Right lobe of liver (tissue), 4 donors: Measurements from ENCODE around the gene MOGAT3.

Experiments
- POLR2A ChIP-seq: fragments of 450-650 bp; IDR thresholded peaks from one replicate; pipeline ENCODE4 v1.6.1; 2017; ENCODE audit warnings: antibody characterized with exemption, mild to moderate bottlenecking
- TF ChIP-seq, protein P1 (sequence below), 4 donors: fragments of 200-600 bp in 3 of 4; fragments of 450-650 bp in 1 of 4; IDR thresholded peaks; one replicate each; pipeline versions ENCODE4 v1.5.1 to v1.8.0; 2016 to 2022; ENCODE audit warnings: antibody characterized with exemption in 4 of 4, mild to moderate bottlenecking in 2 of 4
- donor health status: DM: no; HTN: no; CAD: no.
- donor health status: DM: no; HTN: no; CAD: no.
- donor health status: DM: no; HTN: yes; CAD: no.

DNA sequence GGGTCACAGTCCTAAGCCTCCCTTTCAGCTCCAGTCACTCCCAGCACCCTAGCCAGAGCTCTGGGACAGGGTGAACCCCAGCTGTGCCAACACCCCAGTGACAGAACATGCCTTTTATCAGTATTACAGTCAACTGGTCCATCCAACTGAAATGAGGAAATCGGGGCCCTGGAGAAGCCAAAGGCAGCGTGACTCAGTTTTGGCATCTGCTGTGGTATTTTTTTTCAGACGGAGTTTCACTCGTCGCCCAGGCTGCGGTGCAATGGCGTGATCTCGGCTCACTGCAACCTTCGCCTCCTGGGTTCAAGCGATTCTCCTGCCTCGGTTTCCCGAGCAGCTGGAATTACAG is 40.2 kb upstream of the MOGAT3 start:
- no peak for TF ChIP-seq POLR2A
- TF ChIP-seq, protein P1, sequence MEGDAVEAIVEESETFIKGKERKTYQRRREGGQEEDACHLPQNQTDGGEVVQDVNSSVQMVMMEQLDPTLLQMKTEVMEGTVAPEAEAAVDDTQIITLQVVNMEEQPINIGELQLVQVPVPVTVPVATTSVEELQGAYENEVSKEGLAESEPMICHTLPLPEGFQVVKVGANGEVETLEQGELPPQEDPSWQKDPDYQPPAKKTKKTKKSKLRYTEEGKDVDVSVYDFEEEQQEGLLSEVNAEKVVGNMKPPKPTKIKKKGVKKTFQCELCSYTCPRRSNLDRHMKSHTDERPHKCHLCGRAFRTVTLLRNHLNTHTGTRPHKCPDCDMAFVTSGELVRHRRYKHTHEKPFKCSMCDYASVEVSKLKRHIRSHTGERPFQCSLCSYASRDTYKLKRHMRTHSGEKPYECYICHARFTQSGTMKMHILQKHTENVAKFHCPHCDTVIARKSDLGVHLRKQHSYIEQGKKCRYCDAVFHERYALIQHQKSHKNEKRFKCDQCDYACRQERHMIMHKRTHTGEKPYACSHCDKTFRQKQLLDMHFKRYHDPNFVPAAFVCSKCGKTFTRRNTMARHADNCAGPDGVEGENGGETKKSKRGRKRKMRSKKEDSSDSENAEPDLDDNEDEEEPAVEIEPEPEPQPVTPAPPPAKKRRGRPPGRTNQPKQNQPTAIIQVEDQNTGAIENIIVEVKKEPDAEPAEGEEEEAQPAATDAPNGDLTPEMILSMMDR (IDR thresholded peaks at IDR 0.05): no peak
